Endothelial cell of coronary artery (primary cell): Measurements from ENCODE around the gene VAT1L. TPM values are rescaled to one million over a fixed set of nuclear protein-coding genes. Genes with fewer than 3 reads are reported as not detected.

ENCODE experiments used
- total RNA-seq: library from RNA; depleted of rRNA; stranded (reverse); fragments of >200 nt; gene quantifications from 2 replicates; pipeline ENCODE4 v1.2.3, GENCODE V29; 2014

The VAT1L gene, protein sequence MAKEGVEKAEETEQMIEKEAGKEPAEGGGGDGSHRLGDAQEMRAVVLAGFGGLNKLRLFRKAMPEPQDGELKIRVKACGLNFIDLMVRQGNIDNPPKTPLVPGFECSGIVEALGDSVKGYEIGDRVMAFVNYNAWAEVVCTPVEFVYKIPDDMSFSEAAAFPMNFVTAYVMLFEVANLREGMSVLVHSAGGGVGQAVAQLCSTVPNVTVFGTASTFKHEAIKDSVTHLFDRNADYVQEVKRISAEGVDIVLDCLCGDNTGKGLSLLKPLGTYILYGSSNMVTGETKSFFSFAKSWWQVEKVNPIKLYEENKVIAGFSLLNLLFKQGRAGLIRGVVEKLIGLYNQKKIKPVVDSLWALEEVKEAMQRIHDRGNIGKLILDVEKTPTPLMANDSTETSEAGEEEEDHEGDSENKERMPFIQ
- 3.0 and 10.3 TPM in 2 replicates for total RNA-seq

GRCh38 chr16:77788181-77789084 lies at the start of gene VAT1L:
Gene VAT1L, plus strand, starts transcription at chr16:77788564. Its CDS starts 119 bp downstream, at chr16:77788683.

GRCh38 chr16:78022347-78023060 lies 234.1 kb downstream of the VAT1L start, which contains the start of gene CLEC3A:
Gene CLEC3A, plus strand, starts transcription at chr16:78022548. Its CDS starts 79 bp downstream, at chr16:78022627.

Other genes starting within 250 kb of the VAT1L start
- gene NUDT7, start 66.0 kb upstream of the VAT1L start, total RNA-seq, result 4.0 TPM in 2 replicates
- not detected in 2 replicates for gene CLEC3A, start 234.0 kb downstream of the VAT1L start, total RNA-seq